WTC11 (cell line): ENCODE results near the gene GPX4. TPM values are rescaled to one million over a fixed set of nuclear protein-coding genes. Genes with fewer than 3 reads are reported as not detected.

Experiments
- ATAC-seq: fragments of 200-7000 bp; cut with Tn5 transposase; 2 replicates; pipeline ENCODE4 v1.10.0; 2021; ENCODE audit warnings: mild to moderate bottlenecking, moderate library complexity
- CTCF ChIA-PET: fragments of 300-600 bp; sonication (Branson Sonifier 250); formaldehyde crosslinking; loops from one replicate; lab custom pipeline; 2021; ENCODE audit warnings: antibody characterized with exemption; lab: Charles Lee
- POLR2A ChIA-PET: fragments of 350-600 bp; sonication (Branson Sonifier 250); formaldehyde crosslinking; loops from one replicate; lab custom pipeline; 2021; ENCODE audit warnings: antibody characterized with exemption; lab: Charles Lee
- DNase-seq: peaks from one replicate; pipeline ENCODE4 v3.0.0; 2021; ENCODE audit warnings: low spot score
- H3K27ac Mint-ChIP-seq: 2 replicates; pipeline ENCODE4 v1.8.0; 2021; ENCODE audit warnings: mixed read lengths
- H3K27me3 Mint-ChIP-seq: 2 replicates; pipeline ENCODE4 v1.8.0; 2021; ENCODE audit warnings: low read depth, mild to moderate bottlenecking, moderate library complexity, mixed read lengths
- H3K36me3 Mint-ChIP-seq: 2 replicates; pipeline ENCODE4 v1.8.0; 2021; ENCODE audit warnings: mixed read lengths
- H3K4me1 Mint-ChIP-seq: 2 replicates; pipeline ENCODE4 v1.8.0; 2022; ENCODE audit warnings: mixed read lengths
- H3K4me3 Mint-ChIP-seq: 2 replicates; pipeline ENCODE4 v1.8.0; 2021; ENCODE audit warnings: mild to moderate bottlenecking, moderate library complexity, mixed read lengths
- H3K9me3 Mint-ChIP-seq: 2 replicates; pipeline ENCODE4 v1.8.0; 2021; ENCODE audit warnings: mixed read lengths
- CBFB ChIP-seq: sonication (generic); formaldehyde crosslinking; IDR thresholded peaks from 2 replicates; pipeline ENCODE4 v1.8.1; 2022; ENCODE audit warnings: mild to moderate bottlenecking, low read depth, missing genetic modification reagents
- CDX4 ChIP-seq: fragments of 250-450 bp; sonication (Bioruptor Pico); IDR thresholded peaks from 2 replicates; pipeline ENCODE4 v1.9.0; 2021; ENCODE audit warnings: moderate library complexity, mild to moderate bottlenecking, inconsistent platforms, borderline replicate concordance
- CTCF ChIP-seq: fragments of 200-600 bp; IDR thresholded peaks from 2 replicates; pipeline ENCODE4 v1.8.0; 2022; ENCODE audit warnings: antibody characterized with exemption
- E2F5 ChIP-seq: sonication (generic); formaldehyde crosslinking; IDR thresholded peaks from 2 replicates; pipeline ENCODE4 v1.8.1; 2022; ENCODE audit warnings: mild to moderate bottlenecking, moderate library complexity, missing genetic modification reagents
- ETV6 ChIP-seq: sonication (generic); formaldehyde crosslinking; IDR thresholded peaks from 2 replicates; pipeline ENCODE4 v1.8.1; 2022; ENCODE audit warnings: mild to moderate bottlenecking, missing genetic modification reagents
- FOXJ3 ChIP-seq: sonication (generic); formaldehyde crosslinking; IDR thresholded peaks from 2 replicates; pipeline ENCODE4 v1.9.0; 2021; ENCODE audit warnings: missing genetic modification reagents, mild to moderate bottlenecking, borderline replicate concordance
- NFATC4 ChIP-seq: fragments of 250-450 bp; sonication (Bioruptor Pico); IDR thresholded peaks from 2 replicates; pipeline ENCODE4 v1.9.0; 2021; ENCODE audit warnings: mild to moderate bottlenecking
- NFYB ChIP-seq: sonication (generic); formaldehyde crosslinking; conservative IDR thresholded peaks from 2 replicates; pipeline ENCODE4 v1.8.0; 2022; ENCODE audit warnings: low read depth, missing genetic modification reagents
- NR1H2 ChIP-seq: sonication (generic); formaldehyde crosslinking; IDR thresholded peaks from 2 replicates; pipeline ENCODE4 v1.9.0; 2021; ENCODE audit warnings: mild to moderate bottlenecking, moderate library complexity, missing genetic modification reagents
- SMAD4 ChIP-seq: sonication (generic); formaldehyde crosslinking; IDR thresholded peaks from 2 replicates; pipeline ENCODE4 v1.8.0; 2022; ENCODE audit warnings: mild to moderate bottlenecking, missing genetic modification reagents
- TEAD4 ChIP-seq: sonication (generic); formaldehyde crosslinking; IDR thresholded peaks from 2 replicates; pipeline ENCODE4 v1.8.0; 2022; ENCODE audit warnings: mild to moderate bottlenecking, missing genetic modification reagents
- ZBTB21 ChIP-seq: sonication (generic); formaldehyde crosslinking; IDR thresholded peaks from 2 replicates; pipeline ENCODE4 v1.8.1; 2023; ENCODE audit warnings: mild to moderate bottlenecking, missing genetic modification reagents, borderline replicate concordance
- total RNA-seq: library from RNA; stranded (reverse); gene quantifications from 3 replicates; pipeline ENCODE4 v1.2.3, GENCODE V29; 2021
- TF ChIP-seq, protein P1 (sequence below): sonication (generic); formaldehyde crosslinking; IDR thresholded peaks from 2 replicates; pipeline ENCODE4 v1.8.0; 2022; ENCODE audit warnings: mild to moderate bottlenecking, missing genetic modification reagents
- TF ChIP-seq, protein P2 (sequence below): sonication (generic); formaldehyde crosslinking; IDR thresholded peaks from 2 replicates; pipeline ENCODE4 v1.8.0; 2022; ENCODE audit warnings: mild to moderate bottlenecking, missing genetic modification reagents
- TF ChIP-seq, protein P3 (sequence below): fragments of 250-450 bp; sonication (Bioruptor Pico); conservative IDR thresholded peaks from 2 replicates; pipeline ENCODE4 v1.9.0; 2021; ENCODE audit warnings: mild to moderate bottlenecking
- TF ChIP-seq, protein P4 (sequence below): sonication (generic); formaldehyde crosslinking; IDR thresholded peaks from 2 replicates; pipeline ENCODE4 v1.8.1; 2023; ENCODE audit warnings: mild to moderate bottlenecking, missing genetic modification reagents, moderate library complexity
- TF ChIP-seq, protein P5 (sequence below): fragments of 250-450 bp; sonication (Bioruptor Pico); IDR thresholded peaks from 2 replicates; pipeline ENCODE4 v2.1.2; 2022; ENCODE audit warnings: mild to moderate bottlenecking, moderate library complexity

Gene GPX4
- total RNA-seq, 1 experiment from 2014 or later: 363 TPM

DNA sequence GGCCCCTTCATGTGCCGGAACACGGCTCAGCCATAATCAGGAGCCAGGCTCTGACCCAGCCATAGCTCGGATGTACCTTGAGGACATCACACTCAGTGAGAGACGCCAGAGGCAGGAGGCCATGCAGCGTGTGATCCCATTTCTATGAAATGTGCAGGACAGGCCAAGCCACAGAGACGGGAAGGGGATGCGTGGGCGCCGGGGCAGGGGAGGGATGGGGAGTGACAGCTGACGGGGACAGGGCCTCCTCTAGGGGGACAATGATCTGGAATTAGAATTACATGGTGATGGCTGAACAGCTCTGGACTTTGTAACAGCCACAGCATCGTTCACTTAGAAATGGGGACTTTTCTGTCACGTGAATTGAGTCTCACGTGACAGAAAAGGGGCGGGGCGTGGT is 35.3 kb downstream of the GPX4 start:
- Mint-ChIP-seq H3K36me3 (peaks cover 21% of the 10 kb centered on the region), H3K27me3 (no peaks in the 10 kb centered on the region), H3K9me3 (peaks cover 5% of the 10 kb centered on the region), H3K4me1 (peaks cover 2% of the 10 kb centered on the region), H3K4me3 (no peak overlapping the region), H3K27ac (no peak overlapping the region)
- ChIA-PET POLR2A (no interaction called here), CTCF (interaction anchor here (1.4 kb wide), 1 partner anchor 25 kb away, joined by 5 read pairs; no protein-coding TSS in a partner anchor)
- no peak for ATAC-seq
- TF ChIP-seq, protein P1, sequence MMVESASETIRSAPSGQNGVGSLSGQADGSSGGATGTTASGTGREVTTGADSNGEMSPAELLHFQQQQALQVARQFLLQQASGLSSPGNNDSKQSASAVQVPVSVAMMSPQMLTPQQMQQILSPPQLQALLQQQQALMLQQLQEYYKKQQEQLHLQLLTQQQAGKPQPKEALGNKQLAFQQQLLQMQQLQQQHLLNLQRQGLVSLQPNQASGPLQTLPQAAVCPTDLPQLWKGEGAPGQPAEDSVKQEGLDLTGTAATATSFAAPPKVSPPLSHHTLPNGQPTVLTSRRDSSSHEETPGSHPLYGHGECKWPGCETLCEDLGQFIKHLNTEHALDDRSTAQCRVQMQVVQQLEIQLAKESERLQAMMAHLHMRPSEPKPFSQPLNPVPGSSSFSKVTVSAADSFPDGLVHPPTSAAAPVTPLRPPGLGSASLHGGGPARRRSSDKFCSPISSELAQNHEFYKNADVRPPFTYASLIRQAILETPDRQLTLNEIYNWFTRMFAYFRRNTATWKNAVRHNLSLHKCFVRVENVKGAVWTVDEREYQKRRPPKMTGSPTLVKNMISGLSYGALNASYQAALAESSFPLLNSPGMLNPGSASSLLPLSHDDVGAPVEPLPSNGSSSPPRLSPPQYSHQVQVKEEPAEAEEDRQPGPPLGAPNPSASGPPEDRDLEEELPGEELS (CRISPR knock-in tag): no peak
- TF ChIP-seq NFATC4 (CRISPR knock-in tag) (no peak), ZBTB21 (no peak), SMAD4 (CRISPR knock-in tag) (no peak), ETV6 (CRISPR knock-in tag) (no peak), NFYB (CRISPR knock-in tag) (no peak), CDX4 (no peak)
- TF ChIP-seq, protein P2, sequence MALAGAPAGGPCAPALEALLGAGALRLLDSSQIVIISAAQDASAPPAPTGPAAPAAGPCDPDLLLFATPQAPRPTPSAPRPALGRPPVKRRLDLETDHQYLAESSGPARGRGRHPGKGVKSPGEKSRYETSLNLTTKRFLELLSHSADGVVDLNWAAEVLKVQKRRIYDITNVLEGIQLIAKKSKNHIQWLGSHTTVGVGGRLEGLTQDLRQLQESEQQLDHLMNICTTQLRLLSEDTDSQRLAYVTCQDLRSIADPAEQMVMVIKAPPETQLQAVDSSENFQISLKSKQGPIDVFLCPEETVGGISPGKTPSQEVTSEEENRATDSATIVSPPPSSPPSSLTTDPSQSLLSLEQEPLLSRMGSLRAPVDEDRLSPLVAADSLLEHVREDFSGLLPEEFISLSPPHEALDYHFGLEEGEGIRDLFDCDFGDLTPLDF (CRISPR knock-in tag): no peak
- TF ChIP-seq, protein P3, sequence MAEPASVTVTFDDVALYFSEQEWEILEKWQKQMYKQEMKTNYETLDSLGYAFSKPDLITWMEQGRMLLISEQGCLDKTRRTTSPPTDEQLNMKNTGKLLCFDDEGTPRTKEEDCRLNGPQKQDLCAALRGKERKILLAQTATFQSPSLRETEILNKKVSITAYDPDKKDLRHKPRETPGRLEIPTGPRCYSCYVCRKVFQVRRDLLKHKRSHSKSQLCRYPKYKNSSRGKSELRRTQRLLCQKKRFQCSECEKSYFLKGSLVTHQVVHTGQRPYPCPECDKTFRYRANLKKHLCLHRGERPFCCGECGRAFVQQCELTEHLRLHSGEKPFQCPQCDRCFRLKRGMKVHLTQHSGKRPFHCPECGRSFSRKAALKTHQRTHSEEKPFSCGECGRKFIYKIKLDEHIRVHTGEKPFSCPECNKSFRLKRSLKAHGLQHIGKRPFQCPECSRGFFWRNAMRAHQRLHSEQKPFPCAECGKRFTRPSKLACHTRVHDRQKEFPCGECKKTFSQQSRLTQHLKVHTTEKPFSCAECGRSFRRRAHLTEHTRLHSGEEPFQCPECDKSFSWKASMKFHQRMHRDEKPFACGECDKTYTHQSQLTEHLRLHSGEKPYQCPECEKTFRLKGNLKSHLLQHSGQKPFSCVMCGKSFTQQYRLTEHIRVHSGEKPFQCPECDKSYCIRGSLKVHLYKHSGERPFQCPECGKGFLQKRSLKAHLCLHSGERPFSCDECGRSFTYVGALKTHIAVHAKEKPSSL: no peak
- DNase-seq: no peak

GRCh38 chr19:1140272-1141027 is 36.7 kb downstream of the GPX4 start:
- ATAC-seq: no peak
- H3K27me3 Mint-ChIP-seq: no peaks in the 10 kb centered on the region
- POLR2A ChIA-PET: no interaction called here
- CTCF ChIA-PET: interaction anchor here (1.4 kb wide), 1 partner anchor 27 kb away, joined by 5 read pairs; no protein-coding TSS in a partner anchor
- no peak overlapping the region for H3K27ac Mint-ChIP-seq
- no peak for TF ChIP-seq E2F5
- TF ChIP-seq NR1H2 (CRISPR knock-in tag): no peak
- TF ChIP-seq CTCF: no peak
- TF ChIP-seq, protein P4, sequence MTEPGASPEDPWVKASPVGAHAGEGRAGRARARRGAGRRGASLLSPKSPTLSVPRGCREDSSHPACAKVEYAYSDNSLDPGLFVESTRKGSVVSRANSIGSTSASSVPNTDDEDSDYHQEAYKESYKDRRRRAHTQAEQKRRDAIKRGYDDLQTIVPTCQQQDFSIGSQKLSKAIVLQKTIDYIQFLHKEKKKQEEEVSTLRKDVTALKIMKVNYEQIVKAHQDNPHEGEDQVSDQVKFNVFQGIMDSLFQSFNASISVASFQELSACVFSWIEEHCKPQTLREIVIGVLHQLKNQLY (CRISPR knock-in tag): no peak
- TF ChIP-seq NFATC4 (CRISPR knock-in tag): no peak
- TF ChIP-seq, protein P5, sequence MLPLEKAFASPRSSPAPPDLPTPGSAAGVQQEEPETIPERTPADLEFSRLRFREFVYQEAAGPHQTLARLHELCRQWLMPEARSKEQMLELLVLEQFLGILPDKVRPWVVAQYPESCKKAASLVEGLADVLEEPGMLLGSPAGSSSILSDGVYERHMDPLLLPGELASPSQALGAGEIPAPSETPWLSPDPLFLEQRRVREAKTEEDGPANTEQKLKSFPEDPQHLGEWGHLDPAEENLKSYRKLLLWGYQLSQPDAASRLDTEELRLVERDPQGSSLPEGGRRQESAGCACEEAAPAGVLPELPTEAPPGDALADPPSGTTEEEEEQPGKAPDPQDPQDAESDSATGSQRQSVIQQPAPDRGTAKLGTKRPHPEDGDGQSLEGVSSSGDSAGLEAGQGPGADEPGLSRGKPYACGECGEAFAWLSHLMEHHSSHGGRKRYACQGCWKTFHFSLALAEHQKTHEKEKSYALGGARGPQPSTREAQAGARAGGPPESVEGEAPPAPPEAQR (CRISPR knock-in tag): no peak
- no peak for TF ChIP-seq TEAD4 (CRISPR knock-in tag)
- no peak for TF ChIP-seq FOXJ3 (CRISPR knock-in tag)
- no peak for TF ChIP-seq CBFB
- peaks cover 2% of the 10 kb centered on the region for H3K4me1 Mint-ChIP-seq
- H3K9me3 Mint-ChIP-seq: peaks cover 5% of the 10 kb centered on the region
- DNase-seq: no peak
- no peak overlapping the region for H3K4me3 Mint-ChIP-seq
- H3K36me3 Mint-ChIP-seq: peaks cover 27% of the 10 kb centered on the region
